Measurements from ENCODE around the gene ELL2.

DNA sequence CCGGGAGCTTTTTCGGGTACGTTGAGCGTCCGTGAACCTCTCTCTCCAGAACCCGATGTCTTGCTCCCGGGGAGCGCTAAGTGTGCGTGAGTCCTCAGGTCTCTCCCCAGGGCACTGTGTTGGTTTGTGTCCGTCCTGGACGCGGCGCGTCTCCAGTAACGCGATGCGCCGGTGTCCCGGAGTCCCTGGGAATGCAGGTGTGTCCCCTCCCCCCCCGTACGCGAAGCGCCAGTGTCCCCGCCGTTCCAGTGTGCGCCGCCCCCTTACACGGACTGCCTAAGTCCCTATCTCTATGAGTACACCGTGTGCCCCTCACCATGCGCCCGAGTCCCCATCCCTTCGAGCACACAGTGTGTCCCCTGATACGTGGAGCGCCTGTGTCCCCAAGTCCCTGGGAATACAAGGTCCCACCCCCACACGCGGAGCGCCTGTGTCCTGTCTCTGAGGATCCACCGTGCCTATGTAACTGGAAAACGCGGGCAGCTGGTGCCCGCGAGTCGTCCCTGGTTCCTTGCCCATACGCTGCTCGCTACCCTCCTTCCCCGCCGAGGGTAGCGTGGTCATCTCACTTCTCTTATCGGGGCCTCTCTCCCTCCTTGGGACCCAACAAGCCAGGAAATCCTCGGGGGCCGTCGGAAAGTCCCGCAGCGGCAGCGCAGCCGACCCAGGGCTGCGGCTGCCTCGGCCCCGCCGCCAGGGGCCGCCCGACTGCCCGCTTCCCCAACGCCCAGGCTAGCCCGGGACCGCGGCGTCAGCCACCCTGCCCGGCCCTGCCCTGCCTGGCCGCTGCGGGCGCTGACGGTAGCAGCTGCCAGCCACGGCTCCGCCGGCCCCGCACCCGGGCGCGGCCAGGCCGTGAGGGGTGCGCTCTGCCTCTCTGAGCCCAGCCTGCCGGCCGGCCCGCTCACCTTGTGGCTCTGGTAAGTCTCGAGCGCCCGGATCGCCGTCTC is 709 bp downstream of the ELL2 start:
- TF ChIP-seq ZBTB21 (CRISPR knock-in tag; IDR thresholded peaks at IDR 0.05; ENCODE audit: borderline replicate concordance) (no peak), NFYB (CRISPR knock-in tag; conservative IDR thresholded peaks at IDR 0.05; ENCODE audit: low read depth) (no peak)
